Esophagus muscularis mucosa (tissue), 3 donors: ENCODE results near the gene KPNA6.

Source experiments
- CTCF ChIP-seq, 3 experiments: fragments of 200-600 bp in 2 of 3; fragments of 450-650 bp in 1 of 3; sonication (generic) in 2 of 3; IDR thresholded peaks; one replicate each; pipeline ENCODE4 v1.5.1; 2017 to 2019; ENCODE audit warnings: antibody characterized with exemption in 3 of 3, mild to moderate bottlenecking in 2 of 3, moderate library complexity in 1 of 3
- POLR2A ChIP-seq: fragments of 450-650 bp; IDR thresholded peaks from one replicate; pipeline ENCODE4 v1.6.1; 2017; ENCODE audit warnings: antibody characterized with exemption, moderate library complexity, mild to moderate bottlenecking, low read depth

GRCh38 chr1:32063261-32063681 is 44.6 kb upstream of the KPNA6 start:
- TF ChIP-seq CTCF (IDR thresholded peaks at IDR 0.05) (peak; percentile 61 to 78 (median 67)), POLR2A (no peak)
